HL-60/S4 treated with retinoic acid at 250 ng/mL for 4 days and 3 days (cell line): ENCODE results near the gene GRK2.

Source experiments
- in situ Hi-C: fragments of 300-500 bp; cut with MboI; formaldehyde crosslinking; loops from 2 replicates; pipeline ENCODE4 v1.7.0; 2022; ENCODE audit warnings: low sequenced_read_pairs

The GRK2 gene

GRCh38 chr11:67253872-67254624 lies 12.2 kb upstream of the GRK2 start:
- in situ Hi-C loops = no loop called here

DNA sequence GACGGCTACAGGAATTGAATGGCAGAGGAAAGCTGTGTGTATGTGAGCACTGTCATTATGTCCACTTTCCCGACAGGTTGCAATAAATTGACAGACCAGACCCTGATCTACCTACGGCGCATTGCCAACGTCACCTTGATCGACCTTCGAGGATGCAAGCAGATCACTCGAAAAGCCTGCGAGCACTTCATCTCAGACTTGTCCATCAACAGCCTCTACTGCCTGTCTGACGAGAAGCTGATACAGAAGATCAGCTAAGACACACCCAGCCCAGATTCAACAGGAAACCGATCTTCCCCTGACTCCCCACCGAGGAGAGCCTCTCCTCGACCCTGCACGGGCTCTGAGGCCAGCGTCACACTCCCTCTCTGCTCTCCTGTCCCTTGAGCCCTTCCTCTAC lies 11.5 kb upstream of the GRK2 start:
- in situ Hi-C loops = no loop called here

- in situ Hi-C loops = no loop called here
Observed at GRCh38 chr11:67255353-67255752, 10.9 kb upstream of the GRK2 start.

DNA sequence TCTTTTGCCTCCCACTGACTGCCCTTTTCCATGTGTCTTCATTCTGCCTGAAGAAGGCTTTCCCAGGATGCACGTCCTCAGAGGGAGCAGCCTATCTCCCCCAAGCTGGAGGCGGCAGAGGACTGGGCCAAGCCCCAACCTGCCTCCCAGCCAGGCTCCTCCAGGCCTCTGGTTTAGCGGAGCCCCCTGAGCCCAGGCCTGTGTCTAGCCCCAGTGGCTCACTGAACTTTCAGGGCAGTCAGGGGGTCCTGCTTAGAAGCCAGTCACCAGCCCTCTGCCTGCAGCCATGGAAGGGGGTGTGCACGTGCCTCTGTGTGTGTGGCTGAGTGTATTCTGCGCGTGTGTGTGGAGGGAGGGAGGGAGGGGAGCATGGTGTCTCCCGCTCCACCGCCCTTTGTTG lies 10.4 kb upstream of the GRK2 start:
- in situ Hi-C loops = no loop called here

- in situ Hi-C loops = no loop called here
Observed at GRCh38 chr11:67256477-67257135, 9.7 kb upstream of the GRK2 start.

- in situ Hi-C loops = loop anchor here (10.0 kb wide), 2 partner anchors 54 to 124 kb away; no protein-coding TSS in a partner anchor
Observed at GRCh38 chr11:67260406-67260805, 5.9 kb upstream of the GRK2 start.

DNA sequence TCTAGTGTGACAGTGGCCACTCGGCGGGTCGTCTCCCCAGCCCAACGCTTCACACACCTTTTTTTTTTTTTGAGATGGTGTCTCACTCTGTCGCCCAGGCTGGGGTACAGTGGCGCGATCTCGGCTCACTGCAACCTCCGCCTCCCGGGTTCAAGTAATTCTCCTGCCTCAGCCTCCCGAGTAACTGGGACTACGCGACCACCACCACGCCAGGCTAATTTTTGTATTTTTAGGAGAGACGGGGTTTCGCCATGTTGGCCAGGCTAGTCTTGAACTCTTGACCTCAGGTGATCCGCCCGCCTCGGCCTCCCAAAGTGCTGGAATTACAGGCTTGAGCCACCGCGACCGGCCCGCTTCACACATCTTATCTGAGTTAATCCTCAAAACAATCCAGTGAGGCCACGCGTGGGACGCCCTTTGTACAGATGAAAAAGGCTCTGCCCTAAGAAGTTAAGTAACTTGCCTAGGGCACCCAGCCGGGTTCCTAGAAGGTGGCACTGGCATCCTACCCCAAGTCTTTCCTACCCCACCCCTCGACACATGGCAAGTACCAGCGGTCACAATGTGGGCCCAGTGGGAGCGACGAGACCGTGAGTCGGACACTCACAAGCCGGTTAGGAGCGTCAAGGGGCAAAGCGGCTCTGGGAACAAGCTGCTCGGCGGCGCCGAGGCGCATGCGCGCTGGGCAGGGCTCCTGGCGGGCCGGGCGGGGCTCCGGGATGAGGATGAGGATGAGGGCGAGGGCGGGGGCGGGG lies 5.2 kb upstream of the GRK2 start:
- in situ Hi-C loops = loop anchor here (10.0 kb wide), 2 partner anchors 54 to 124 kb away; no protein-coding TSS in a partner anchor

DNA sequence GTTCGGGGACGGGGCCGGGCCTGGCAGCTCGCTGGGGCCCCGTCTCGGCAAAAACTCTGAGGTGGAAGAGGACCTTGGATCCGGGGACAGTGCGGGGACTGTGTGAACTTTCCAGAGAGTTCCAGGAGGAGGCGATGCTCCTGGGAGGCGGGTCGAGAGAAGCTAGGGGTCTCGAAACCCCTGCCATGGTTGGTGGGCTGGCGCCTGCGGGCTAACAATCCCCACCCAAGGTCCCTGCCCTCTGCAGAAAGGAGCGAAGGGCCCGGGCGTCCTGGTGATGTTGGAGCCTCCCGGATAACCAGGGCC lies 4.7 kb upstream of the GRK2 start:
- in situ Hi-C loops = loop anchor here (10.0 kb wide), 2 partner anchors 53 to 123 kb away; no protein-coding TSS in a partner anchor

DNA sequence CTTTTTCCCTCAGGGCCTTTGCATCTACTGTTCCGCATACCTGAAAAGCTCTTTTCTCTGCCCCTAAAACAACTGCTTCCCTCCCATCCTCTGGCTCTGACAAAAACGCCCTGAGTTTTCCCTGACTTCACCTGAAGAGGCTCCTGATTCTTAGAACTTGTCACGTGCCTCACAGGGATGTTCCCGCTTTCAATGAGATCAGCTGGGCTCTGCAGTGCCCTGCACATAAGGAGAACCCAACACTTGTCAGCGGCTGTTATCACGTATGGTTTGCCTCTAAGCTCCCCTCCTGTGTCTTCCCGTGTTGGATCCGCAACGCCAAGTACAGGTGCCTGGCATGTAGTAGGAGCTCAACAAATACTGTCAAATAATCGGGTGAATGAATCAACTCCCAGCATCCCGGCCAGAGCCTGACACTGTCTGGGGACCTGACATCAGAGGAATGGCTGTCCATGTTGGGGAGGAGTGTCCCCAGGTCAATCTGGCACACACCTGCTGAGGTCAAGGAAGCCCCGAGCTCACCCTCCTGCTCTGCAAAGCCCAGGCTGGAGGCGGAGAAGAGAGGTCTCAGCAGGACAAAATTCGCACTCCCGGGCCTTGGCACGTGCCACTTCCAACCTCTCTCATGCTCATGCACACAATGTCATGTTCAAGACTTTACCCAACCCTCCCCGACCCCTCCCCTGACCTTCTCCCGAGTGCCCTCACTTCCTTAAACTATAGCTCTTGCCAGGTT lies 4.2 kb upstream of the GRK2 start:
- in situ Hi-C loops = loop anchor here (10.0 kb wide), 2 partner anchors 53 to 123 kb away; no protein-coding TSS in a partner anchor

DNA sequence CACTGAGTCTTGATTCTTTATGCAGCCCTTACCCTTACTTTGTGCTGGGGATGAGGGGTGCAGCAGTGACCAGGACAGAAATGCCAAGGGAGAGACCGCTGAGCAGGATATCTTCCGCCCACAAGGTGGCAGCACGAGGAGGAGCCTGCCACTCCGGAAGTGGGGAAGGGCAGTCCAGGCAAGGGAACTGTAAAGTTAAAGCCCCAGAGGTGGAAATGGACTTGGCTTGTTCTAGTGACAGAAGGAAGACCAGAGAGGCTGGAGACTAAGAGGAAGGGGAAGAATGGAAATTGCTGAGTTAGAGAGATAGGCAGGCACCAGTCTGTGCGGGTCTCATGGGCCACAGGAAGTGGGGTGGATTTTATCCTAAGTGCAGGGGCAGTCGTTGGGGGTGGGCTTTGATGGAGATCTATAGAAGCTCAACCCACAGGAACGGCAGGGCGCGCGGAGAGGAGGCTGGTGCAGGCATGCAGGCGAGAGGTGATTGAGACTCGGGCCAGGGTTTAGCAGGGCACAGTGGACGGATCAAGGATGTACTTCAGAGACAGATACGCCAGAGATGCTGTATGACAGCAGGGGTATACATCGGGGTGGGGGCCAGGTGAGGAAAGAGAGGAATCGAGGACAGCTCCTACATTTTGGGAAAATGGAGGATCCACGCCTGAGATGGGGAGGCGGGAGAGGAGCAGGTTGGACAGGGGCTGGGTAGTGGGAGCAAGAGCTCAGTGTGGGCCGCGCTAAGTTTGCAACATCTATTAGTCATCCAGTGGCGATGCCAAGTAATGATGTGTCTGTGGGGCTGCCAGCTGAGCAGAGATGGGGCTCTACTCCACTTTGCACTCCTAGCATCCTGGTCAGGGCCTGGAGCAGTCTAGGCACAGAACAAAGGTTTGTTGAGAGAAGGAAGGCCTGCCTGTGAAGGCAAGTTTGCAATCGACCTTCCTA lies 3.3 kb upstream of the GRK2 start:
- in situ Hi-C loops = loop anchor here (10.0 kb wide), 2 partner anchors 52 to 122 kb away; no protein-coding TSS in a partner anchor

DNA sequence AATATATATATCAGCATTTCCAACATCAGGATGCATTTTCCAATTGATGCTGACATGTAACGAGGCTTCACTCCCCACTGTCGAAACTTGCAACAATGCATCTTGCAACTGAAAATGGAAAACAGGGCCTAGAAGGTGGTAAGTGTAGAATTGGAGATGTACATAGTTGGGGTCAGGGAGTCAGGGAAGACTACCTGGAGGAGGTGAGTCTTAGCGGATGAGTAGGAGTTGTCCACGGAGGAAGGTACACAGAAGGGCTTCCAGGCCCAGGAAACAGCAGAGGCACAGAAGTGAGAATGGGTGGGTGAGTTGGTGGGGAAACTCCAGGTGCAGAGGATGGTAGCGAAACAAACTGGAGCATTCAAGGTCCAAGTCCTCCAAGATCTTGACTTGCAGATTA lies 2.0 kb upstream of the GRK2 start:
- in situ Hi-C loops = loop anchor here (10.0 kb wide), 2 partner anchors 51 to 121 kb away; no protein-coding TSS in a partner anchor

GRCh38 chr11:67264877-67265632 lies 1.2 kb upstream of the GRK2 start:
- in situ Hi-C loops = loop anchor here (10.0 kb wide), 2 partner anchors 50 to 120 kb away; no protein-coding TSS in a partner anchor

- in situ Hi-C loops = loop anchor here (10.0 kb wide), 2 partner anchors 49 to 119 kb away; no protein-coding TSS in a partner anchor
Observed at GRCh38 chr11:67265633-67266448, 432 bp upstream of the GRK2 start.

- in situ Hi-C loops = loop anchor here (10.0 kb wide), 2 partner anchors 47 to 117 kb away; no protein-coding TSS in a partner anchor
Observed at GRCh38 chr11:67267188-67268080, 1.2 kb downstream of the GRK2 start.

DNA sequence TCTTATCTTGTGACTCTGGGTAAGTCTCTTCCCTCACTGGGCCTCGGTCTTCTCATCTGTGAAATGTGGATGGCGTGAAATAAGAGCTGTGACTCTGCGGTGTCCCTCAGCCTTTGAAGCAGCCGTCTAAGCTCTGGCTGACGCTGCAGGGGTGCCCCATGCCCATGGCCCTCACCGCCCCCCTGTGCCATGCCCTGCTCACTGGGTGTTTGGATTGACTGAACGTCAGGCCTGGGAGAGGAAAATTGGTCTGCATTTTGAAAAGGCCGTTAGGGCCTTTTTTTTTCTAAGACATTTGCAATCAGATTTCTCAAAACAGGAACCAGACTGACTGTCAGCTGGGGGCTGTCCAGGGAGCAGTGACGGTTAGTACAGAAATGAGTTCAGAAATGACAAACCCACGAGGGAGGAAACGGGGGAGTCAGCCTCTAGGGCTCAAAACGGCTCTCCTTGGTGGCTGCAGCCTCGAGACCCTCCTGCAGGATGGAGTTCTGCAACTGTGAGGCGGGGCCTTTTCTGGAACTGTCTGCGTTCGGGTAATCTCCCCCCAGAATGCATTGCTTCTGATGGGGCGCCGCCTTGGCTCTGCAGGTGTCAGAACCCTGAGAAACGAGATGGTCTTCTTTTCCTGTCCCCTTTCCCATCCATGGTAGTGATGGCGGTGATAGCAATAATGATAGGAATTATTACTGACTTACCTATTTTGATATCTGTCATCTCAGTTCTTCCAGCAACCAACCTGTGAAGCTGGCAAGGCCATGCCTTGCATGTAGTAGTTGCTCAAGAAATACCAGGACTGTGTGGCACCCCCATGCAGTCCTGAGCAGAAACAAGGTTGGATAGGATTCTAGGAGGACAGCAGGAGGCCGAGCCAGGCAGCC lies 2.0 kb downstream of the GRK2 start:
- in situ Hi-C loops = loop anchor here (10.0 kb wide), 2 partner anchors 46 to 116 kb away; no protein-coding TSS in a partner anchor

GRCh38 chr11:67268962-67269268 lies 2.6 kb downstream of the GRK2 start:
- in situ Hi-C loops = loop anchor here (10.0 kb wide), 2 partner anchors 46 to 116 kb away; no protein-coding TSS in a partner anchor
